HepG2 (cell line): ENCODE data around the gene METAP1D. TPM values are rescaled to one million over a fixed set of nuclear protein-coding genes. Genes with fewer than 3 reads are reported as not detected.

Experiments used
- ATF1 ChIP-seq: IDR thresholded peaks from 2 replicates; pipeline ENCODE4 v1.6.1; 2016; ENCODE audit warnings: mild to moderate bottlenecking, control low read depth
- BRF2 ChIP-seq: sonication (generic); formaldehyde crosslinking; IDR thresholded peaks from 2 replicates; pipeline ENCODE4 v1.8.1; 2022; ENCODE audit warnings: mild to moderate bottlenecking, missing genetic modification reagents
- FOXP1 ChIP-seq, 2 experiments: fragments of 450-650 bp in 1 of 2; IDR thresholded peaks; 2 replicates each; pipeline ENCODE4 v1.6.1; 2017 to 2018; ENCODE audit warnings: antibody characterized with exemption in 1 of 2
- GRHL1 ChIP-seq: sonication (generic); formaldehyde crosslinking; conservative IDR thresholded peaks from 2 replicates; pipeline ENCODE4 v1.8.0; 2022; ENCODE audit warnings: missing genetic modification reagents
- HDAC6 ChIP-seq: fragments of 200-600 bp; sonication (generic); IDR thresholded peaks from 2 replicates; pipeline ENCODE4 v1.7.0; 2017; ENCODE audit warnings: mild to moderate bottlenecking, antibody characterized with exemption, low read length, low read depth
- HOXA5 ChIP-seq: sonication (generic); formaldehyde crosslinking; IDR thresholded peaks from 2 replicates; pipeline ENCODE4 v1.4.0; 2020; ENCODE audit warnings: missing genetic modification reagents
- PAF1 ChIP-seq: IDR thresholded peaks from 2 replicates; pipeline ENCODE4 v1.6.1; 2016; ENCODE audit warnings: missing genetic modification reagents, missing compliant biosample characterization
- RBM39 ChIP-seq: fragments of 200-400 bp; formaldehyde crosslinking; IDR thresholded peaks from one replicate; pipeline ENCODE4 v1.6.1; 2018; ENCODE audit warnings: antibody characterized with exemption, mild to moderate bottlenecking, low read depth, low read length; ENCODE audit not compliant: poor library complexity, severe bottlenecking
- REPIN1 ChIP-seq: sonication (generic); formaldehyde crosslinking; IDR thresholded peaks from 2 replicates; pipeline ENCODE4 v1.8.0; 2022; ENCODE audit warnings: missing genetic modification reagents, low read depth, mild to moderate bottlenecking, borderline replicate concordance
- SATB2 ChIP-seq: sonication (generic); formaldehyde crosslinking; IDR thresholded peaks from 2 replicates; pipeline ENCODE4 v1.5.0; 2020; ENCODE audit warnings: missing genetic modification reagents
- SMAD1 ChIP-seq: sonication (generic); formaldehyde crosslinking; IDR thresholded peaks from 2 replicates; pipeline ENCODE4 v1.4.0; 2020; ENCODE audit warnings: missing genetic modification reagents, low read depth, mild to moderate bottlenecking, borderline replicate concordance
- TCF12 ChIP-seq, 2 experiments: fragments of 450-650 bp in 1 of 2; sonication (generic) in 1 of 2; formaldehyde crosslinking in 1 of 2; IDR thresholded peaks; 2 replicates each; pipeline versions ENCODE4 v1.6.1 to v1.8.0; 2017 to 2022; ENCODE audit warnings: antibody characterized with exemption in 1 of 2, mild to moderate bottlenecking in 1 of 2, missing genetic modification reagents in 1 of 2, moderate library complexity in 1 of 2
- THAP7 ChIP-seq: sonication (generic); formaldehyde crosslinking; IDR thresholded peaks from 2 replicates; pipeline ENCODE4 v1.8.1; 2023; ENCODE audit warnings: mild to moderate bottlenecking, missing genetic modification reagents
- ZBTB21 ChIP-seq: sonication (generic); formaldehyde crosslinking; IDR thresholded peaks from 2 replicates; pipeline ENCODE4 v1.4.0; 2020; ENCODE audit warnings: missing genetic modification reagents
- ZBTB42 ChIP-seq: sonication (generic); formaldehyde crosslinking; IDR thresholded peaks from 2 replicates; pipeline ENCODE4 v1.5.0; 2020; ENCODE audit warnings: mild to moderate bottlenecking, missing genetic modification reagents
- ZFP82 ChIP-seq: sonication (generic); formaldehyde crosslinking; IDR thresholded peaks from 2 replicates; pipeline ENCODE4 v1.5.1; 2020; ENCODE audit warnings: mild to moderate bottlenecking, missing genetic modification reagents, borderline replicate concordance
- ZNF124 ChIP-seq: sonication (generic); formaldehyde crosslinking; IDR thresholded peaks from 2 replicates; pipeline ENCODE4 v1.4.0; 2020; ENCODE audit warnings: missing genetic modification reagents
- ZNF18 ChIP-seq: sonication (generic); formaldehyde crosslinking; IDR thresholded peaks from 2 replicates; pipeline ENCODE4 v1.8.0; 2022; ENCODE audit warnings: mild to moderate bottlenecking, missing genetic modification reagents; ENCODE audit not compliant: insufficient replicate concordance
- ZNF382 ChIP-seq: sonication (generic); formaldehyde crosslinking; IDR thresholded peaks from 2 replicates; pipeline ENCODE4 v1.5.0; 2020; ENCODE audit warnings: missing genetic modification reagents, mild to moderate bottlenecking, borderline replicate concordance
- ZNF605 ChIP-seq: sonication (generic); formaldehyde crosslinking; IDR thresholded peaks from 2 replicates; pipeline ENCODE4 v1.8.0; 2022; ENCODE audit warnings: mild to moderate bottlenecking, missing genetic modification reagents
- ZNF770 ChIP-seq: sonication (generic); formaldehyde crosslinking; IDR thresholded peaks from 2 replicates; pipeline ENCODE4 v1.5.0; 2020; ENCODE audit warnings: mild to moderate bottlenecking, missing genetic modification reagents
- polyA plus RNA-seq, 8 experiments: library from polyadenylated mRNA; depleted of rRNA in 3 of 8; stranded (reverse) in 7 of 8; unstranded in 1 of 8; fragments of >200 nt; fragmentation: Illumina TruSeq in 4 of 8; extraction: Trizol in 4 of 8; gene quantifications; 2 replicates each; pipeline versions ENCODE4 v1.2.1 to v1.2.3, GENCODE V29; 2011 to 2016; ENCODE audit warnings: low read depth in 4 of 8, missing spikeins in 1 of 8, mixed read lengths in 1 of 8; ENCODE audit not compliant: insufficient read depth in 1 of 8
- total RNA-seq, 5 experiments: library from RNA; depleted of rRNA; stranded (reverse); fragments of >200 nt; fragmentation: Illumina TruSeq; extraction: Trizol; gene quantifications; 2 replicates each; pipeline ENCODE4 v1.2.3, GENCODE V29; 2016; ENCODE audit warnings: low read depth in 1 of 5

Gene METAP1D
- total and polyA plus RNA-seq, 2 of the 13 experiments (the other 11 are each of a cell fraction or from before 2014, with no cell fraction given), result 14.7 to 21.6 TPM

- no peak for TF ChIP-seq FOXP1 (IDR thresholded peaks at IDR 0.05)
- TF ChIP-seq FOXP1 (CRISPR knock-in tag; IDR thresholded peaks at IDR 0.05), result no peak
- TF ChIP-seq HDAC6, result no peak
- 0 out of 2 replicates have a peak, but pooled peaks have one; percentile 49 for TF ChIP-seq ZNF770
- TF ChIP-seq SATB2 (CRISPR knock-in tag), result no peak
- TF ChIP-seq ZNF18 (CRISPR knock-in tag), result no peak
- peak; percentile 67 for TF ChIP-seq RBM39
- TF ChIP-seq ZNF124 (CRISPR knock-in tag), result no peak; the same call in 1 of the 2 replicates
- TF ChIP-seq PAF1 (CRISPR knock-in tag), result no peak
- no peak for TF ChIP-seq ATF1 (CRISPR knock-in tag)
- no peak for TF ChIP-seq ZBTB21 (CRISPR knock-in tag)
- TF ChIP-seq GRHL1, result no peak
- TF ChIP-seq THAP7 (CRISPR knock-in tag), result 0 out of 2 replicates have a peak, but pooled peaks have one; percentile 8
- no peak for TF ChIP-seq SMAD1 (CRISPR knock-in tag)
- TF ChIP-seq ZNF605 (CRISPR knock-in tag), result 0 out of 2 replicates have a peak, but pooled peaks have one; percentile 70
- TF ChIP-seq HOXA5, result peak; percentile 44; the same call in 1 of the 2 replicates
- peak; percentile 29; the same call in 1 of the 2 replicates for TF ChIP-seq ZFP82 (CRISPR knock-in tag)
- no peak for TF ChIP-seq REPIN1 (CRISPR knock-in tag)
- TF ChIP-seq BRF2, result no peak
- TF ChIP-seq ZBTB42 (CRISPR knock-in tag), result no peak
- no peak for TF ChIP-seq ZNF382 (CRISPR knock-in tag)
- TF ChIP-seq TCF12 (IDR thresholded peaks at IDR 0.05), result no peak
- TF ChIP-seq TCF12 (CRISPR knock-in tag; IDR thresholded peaks at IDR 0.05), result peak; percentile 72
These were observed 85.1 kb downstream of the METAP1D start (continued) for GRCh38 chr2:172084645-172085459.
